Frontal cortex (tissue), 4 donors: ENCODE measurements around the gene GSK3B. TPM values are rescaled to one million over a fixed set of nuclear protein-coding genes. Genes with fewer than 3 reads are reported as not detected.
"Not testable (repeated sequence)": the region's sequence is repeated elsewhere in the genome, so short reads cannot be mapped to it uniquely, and the experiment has no call there.

Experiments
- DNase-seq, 2 donors: peaks; one replicate each; pipeline ENCODE4 v3.0.0; 2012; ENCODE audit warnings: low spot score in 2 of 2
- FAIRE-seq: peaks from 2 replicates; lab custom pipeline; 2012; peaks lifted over from hg19 to GRCh38; lab: Jason Lieb, UNC
- total RNA-seq: library from RNA; depleted of rRNA; stranded (reverse); fragments of >200 nt; gene quantifications from one replicate; pipeline ENCODE4 v1.2.3, GENCODE V29; 2014
- donor health status: control.
- donor health status: control.
- donor health status: control.

Gene GSK3B
- total RNA-seq, 1 donor from 2014 or later: 141 TPM

GRCh38 chr3:120059081-120059864 is 35.0 kb downstream of the GSK3B start:
- DNase-seq (no peak), FAIRE-seq (no peak)

DNA sequence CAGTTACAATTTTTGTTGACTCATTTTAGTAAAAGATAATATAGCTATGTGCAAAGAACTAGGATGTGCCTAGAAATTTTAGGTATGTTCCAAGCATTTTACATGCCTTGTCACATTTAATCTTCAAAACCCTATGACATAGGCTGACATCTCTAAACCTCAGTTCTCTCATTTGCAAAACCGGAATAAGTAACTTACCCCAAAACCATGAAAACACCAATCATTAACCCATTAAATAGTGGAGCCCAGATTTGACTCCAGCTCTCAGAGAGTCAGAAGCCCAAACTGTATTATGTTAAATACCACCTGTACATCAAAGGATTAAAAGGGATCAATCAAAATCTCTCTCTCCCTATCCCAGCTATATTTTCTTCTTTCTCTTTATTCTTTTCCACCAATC is 36.6 kb downstream of the GSK3B start:
- DNase-seq: no peak
- no peak for FAIRE-seq

GRCh38 chr3:120057029-120057428 is 37.2 kb downstream of the GSK3B start:
- no peak for DNase-seq
- peak; percentile 21 for FAIRE-seq

DNA sequence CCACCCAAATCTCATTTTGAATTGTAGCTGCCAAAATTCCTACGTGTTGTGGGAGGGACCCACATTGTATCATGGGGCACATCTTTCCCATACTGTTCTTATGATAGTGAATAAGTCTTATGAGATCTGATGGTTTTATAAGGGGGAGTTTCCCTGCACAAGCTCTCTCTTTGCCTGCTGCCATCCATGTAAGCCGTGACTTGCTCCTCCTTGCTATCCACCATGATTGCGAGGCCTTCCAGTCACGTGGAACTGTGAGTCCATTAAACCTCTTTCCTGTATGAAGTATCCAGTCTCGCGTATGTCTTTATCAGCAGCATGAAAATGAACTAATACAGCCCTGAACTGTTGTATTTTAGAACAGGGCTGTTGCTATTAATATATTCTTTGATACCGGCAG is 40.6 kb downstream of the GSK3B start:
- DNase-seq, FAIRE-seq: not testable (repeated sequence)

DNA sequence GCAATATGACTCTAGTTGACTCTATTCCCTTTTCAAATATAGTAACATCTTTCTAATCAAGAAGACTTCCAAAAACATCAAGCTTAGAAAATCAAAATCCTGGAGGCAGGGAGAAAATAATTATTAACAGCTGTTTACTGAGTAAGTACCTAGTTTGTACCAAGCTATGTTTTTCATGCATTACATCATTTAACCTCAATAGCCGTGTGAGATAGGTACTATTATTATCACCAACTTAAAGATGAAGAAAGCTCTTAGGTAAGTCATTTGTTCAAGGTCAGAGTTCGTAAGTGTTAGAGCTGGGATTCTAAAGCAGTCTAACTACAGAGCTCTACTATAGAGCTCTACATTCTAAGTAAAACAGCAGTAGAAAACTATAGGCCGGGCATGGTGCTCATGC is 41.6 kb downstream of the GSK3B start:
- FAIRE-seq: no peak
- no peak for DNase-seq

GRCh38 chr3:120052225-120052624 is 42.0 kb downstream of the GSK3B start:
- FAIRE-seq (no peak), DNase-seq (no peak)

DNA sequence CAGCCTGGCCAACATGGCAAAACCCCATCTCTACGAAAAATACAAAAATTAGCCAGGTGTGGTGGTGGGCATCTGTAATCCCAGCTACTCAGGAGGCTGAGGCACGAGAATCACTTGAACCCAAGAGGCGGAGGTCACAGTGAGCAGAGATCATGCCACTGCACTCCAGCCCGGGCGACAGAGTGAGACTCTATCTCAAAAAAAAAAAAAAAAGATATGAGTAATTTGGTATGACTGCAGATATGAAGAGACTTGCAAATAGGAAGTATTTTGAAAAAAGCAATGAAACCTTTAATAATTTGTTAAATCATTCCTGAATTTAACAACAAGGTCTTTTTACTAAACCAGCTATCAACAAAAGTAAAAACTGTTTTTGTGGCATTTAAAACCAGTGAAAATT is 42.7 kb downstream of the GSK3B start:
- not testable (repeated sequence) for FAIRE-seq, DNase-seq

- FAIRE-seq (no peak), DNase-seq (no peak)
Measured at GRCh38 chr3:120049881-120050539, 44.2 kb downstream of the GSK3B start.

DNA sequence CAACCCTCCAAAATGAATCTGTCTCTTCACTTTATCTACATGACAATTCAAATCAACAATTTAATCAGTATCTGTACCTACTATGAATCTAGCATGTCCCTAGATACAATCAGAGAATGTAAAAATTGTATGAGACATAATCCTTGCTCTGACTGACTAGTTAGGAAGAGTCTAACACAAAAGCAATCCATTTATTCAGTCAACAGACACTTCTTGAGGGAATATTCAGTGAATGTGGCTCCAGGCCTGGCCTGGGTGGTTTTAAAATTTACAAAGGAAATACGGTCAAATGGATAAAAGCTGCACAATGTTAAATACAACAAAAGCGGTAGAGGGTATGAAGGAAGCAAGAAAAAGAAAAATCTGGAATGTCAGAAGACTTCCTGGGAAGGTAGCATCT is 45.2 kb downstream of the GSK3B start:
- no peak for FAIRE-seq
- no peak for DNase-seq

DNA sequence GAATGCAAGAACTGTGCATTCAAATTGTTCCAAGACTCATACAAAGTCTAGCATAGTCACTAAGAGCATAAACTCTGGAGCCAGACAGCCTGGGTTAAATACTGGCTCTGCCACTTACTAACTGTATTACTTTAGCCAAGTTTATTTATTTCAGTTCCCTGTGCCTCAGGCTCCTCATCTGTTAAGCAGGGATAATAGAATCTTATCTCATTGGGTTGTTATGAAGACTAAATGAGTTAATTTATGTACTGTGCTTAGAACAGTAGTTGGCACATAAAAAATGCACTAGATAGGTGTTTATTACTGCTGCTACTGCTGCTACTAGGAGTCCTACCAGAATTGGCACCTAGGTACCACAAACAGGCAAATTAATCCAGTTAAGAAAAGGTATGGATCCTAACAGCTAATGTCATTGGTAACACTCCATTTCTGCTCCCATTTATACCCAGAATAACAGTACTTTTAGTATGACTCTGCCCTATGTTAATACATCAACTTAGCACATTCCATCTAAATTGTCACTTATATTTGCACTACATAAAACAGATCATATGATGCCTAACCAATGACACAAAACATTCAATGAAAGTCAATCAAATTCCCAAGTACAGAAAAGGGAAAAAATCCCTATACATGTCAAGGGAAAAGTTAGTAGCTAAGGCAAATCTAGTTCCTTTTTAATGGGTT is 45.7 kb downstream of the GSK3B start:
- FAIRE-seq (no peak), DNase-seq (no peak)

DNA sequence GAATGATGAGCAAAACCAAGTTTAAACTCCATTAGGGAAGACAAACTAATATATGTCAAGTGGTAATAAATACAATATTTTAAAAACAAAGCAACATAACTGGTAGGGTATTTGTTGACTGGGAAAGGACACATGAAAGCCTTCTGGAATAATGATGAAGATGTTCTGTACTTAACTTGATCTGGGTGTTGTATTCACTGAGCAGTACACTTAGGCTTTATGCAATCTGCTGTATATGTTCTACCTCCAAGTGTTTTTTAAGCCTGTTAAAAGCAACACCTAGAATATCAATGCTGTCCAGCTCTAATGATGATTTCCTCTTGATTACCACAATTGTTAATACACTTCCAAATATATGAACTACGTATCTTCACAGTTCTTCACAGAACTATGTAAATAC is 46.6 kb downstream of the GSK3B start:
- no peak for FAIRE-seq
- DNase-seq: no peak

DNA sequence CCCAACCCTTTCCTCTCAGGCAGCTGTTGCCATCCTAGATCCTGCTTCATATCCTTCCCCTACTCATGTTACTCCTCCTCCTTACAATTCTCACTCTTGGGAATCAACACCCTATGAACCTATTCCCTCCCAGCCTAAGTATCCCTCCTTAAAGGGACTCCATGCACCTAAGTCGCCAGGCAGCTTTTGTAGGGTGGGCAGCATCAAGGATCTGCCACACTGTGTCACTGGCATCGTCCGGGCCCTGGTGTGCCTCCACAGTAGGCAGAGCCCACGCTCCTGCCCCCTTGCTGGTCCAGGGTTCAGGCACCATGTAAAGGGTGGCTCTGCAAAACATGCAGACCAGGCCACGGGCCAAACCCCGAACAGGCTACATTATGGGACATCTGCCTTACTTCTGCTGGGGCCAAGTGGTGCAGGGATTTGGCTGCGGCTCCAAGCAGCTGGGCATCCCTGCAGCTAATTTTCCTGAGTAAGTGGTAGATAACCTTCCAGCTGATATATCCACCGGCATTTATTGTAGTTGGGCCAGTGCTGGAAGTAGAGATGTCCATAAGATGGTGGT is 53.4 kb downstream of the GSK3B start:
- DNase-seq (no peak), FAIRE-seq (no peak)

- no peak for DNase-seq
Measured at GRCh38 chr3:120039642-120040610, 54.3 kb downstream of the GSK3B start.

GRCh38 chr3:120033596-120033995 is 60.7 kb downstream of the GSK3B start:
- FAIRE-seq (no peak), DNase-seq (no peak)

More at GRCh38 chr3:120039642-120040610, 54.3 kb downstream of the GSK3B start:
- no peak for FAIRE-seq

- no peak for FAIRE-seq
- no peak for DNase-seq
Measured at GRCh38 chr3:120031561-120031960, 62.7 kb downstream of the GSK3B start.

GRCh38 chr3:120029749-120030148 is 64.5 kb downstream of the GSK3B start:
- FAIRE-seq (no peak), DNase-seq (no peak)

GRCh38 chr3:120028271-120029047 is 65.8 kb downstream of the GSK3B start:
- FAIRE-seq: no peak
- DNase-seq: no peak

- DNase-seq (no peak), FAIRE-seq (no peak)
Measured at GRCh38 chr3:120027226-120027625, 67.0 kb downstream of the GSK3B start.

DNA sequence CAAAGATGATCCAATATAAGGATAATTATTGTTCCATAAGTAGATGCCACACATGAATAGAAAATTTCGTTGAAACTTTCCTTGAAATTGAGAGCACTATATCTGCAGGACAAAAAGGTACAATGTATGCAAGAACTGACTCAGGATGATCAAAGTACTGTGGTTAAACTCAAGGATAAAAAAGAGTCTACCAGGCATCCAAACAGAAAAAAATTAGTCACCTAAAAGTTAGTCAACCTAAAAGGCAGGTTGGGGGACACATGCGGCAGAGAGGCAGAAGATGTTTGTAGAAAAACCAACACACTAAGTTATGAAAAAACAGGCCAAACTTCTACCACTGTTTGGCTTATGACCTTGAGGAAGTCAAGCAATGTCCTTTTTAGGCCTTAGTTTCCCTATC is 68.7 kb downstream of the GSK3B start:
- FAIRE-seq (no peak), DNase-seq (no peak)
